Aorta (tissue), 5 donors: ENCODE measurements around the gene TMEM272. TPM values are rescaled to one million over a fixed set of nuclear protein-coding genes. Genes with fewer than 3 reads are reported as not detected.

Source experiments
- ATAC-seq: fragments of 200-7000 bp; cut with Tn5 transposase; one replicate; pipeline ENCODE4 v1.9.1; 2022; ENCODE audit warnings: moderate library complexity; ENCODE audit not compliant: low FRiP score
- DNase-seq, 2 donors: peaks; one replicate each; pipeline ENCODE4 v3.0.0-alpha.2; 2020
- H3K27ac ChIP-seq, 2 donors: one replicate each; pipeline ENCODE4 v1.5.1; 2013; ENCODE audit warnings: low read length in 2 of 2, mild to moderate bottlenecking in 2 of 2, moderate library complexity in 2 of 2, control low read depth in 1 of 2, inconsistent platforms in 1 of 2, low read depth in 1 of 2
- H3K27me3 ChIP-seq, 2 donors: one replicate each; pipeline ENCODE4 v1.6.1; 2013; ENCODE audit warnings: control low read depth in 1 of 2, low read length in 1 of 2, mild to moderate bottlenecking in 1 of 2, moderate library complexity in 1 of 2; ENCODE audit not compliant: insufficient read depth in 2 of 2, control insufficient read depth in 1 of 2
- H3K36me3 ChIP-seq, 2 donors: one replicate each; pipeline ENCODE4 v1.6.1; 2013; ENCODE audit warnings: control low read depth in 1 of 2, low read length in 1 of 2, mild to moderate bottlenecking in 1 of 2; ENCODE audit not compliant: insufficient read depth in 2 of 2, control insufficient read depth in 1 of 2
- H3K4me1 ChIP-seq, 2 donors: one replicate each; pipeline ENCODE4 v1.6.1; 2013; ENCODE audit warnings: low read length in 2 of 2, control low read depth in 1 of 2, mild to moderate bottlenecking in 1 of 2, moderate library complexity in 1 of 2; ENCODE audit not compliant: insufficient read depth in 2 of 2, control insufficient read depth in 1 of 2
- H3K4me3 ChIP-seq, 2 donors: one replicate each; pipeline ENCODE4 v1.5.1; 2013; ENCODE audit warnings: low read length in 2 of 2, control low read depth in 1 of 2, mild to moderate bottlenecking in 1 of 2
- H3K9me3 ChIP-seq: one replicate; pipeline ENCODE4 v1.6.1; 2013; ENCODE audit warnings: mild to moderate bottlenecking, low read length; ENCODE audit not compliant: control insufficient read depth
- WGBS, 2 donors: extraction: QIAGEN DNeasy Blood & Tissue Kit; methylation state at CpG; one replicate each; pipeline ENCODE4 v1.1.7; 2013; 5-methylcytosine and 5-hydroxymethylcytosine counted together
- intact Hi-C, 2 donors: fragments of 100-400 bp; cut with DNase I; formaldehyde crosslinking; loops; one replicate each; pipeline versions ENCODE4 v1.14.2 to v1.15.0; 2022
- long read RNA-seq, 2 donors: library from polyadenylated mRNA; unstranded; transcript quantifications; one replicate each; pipeline ENCODE4 v2.0.0, GENCODE V29; 2020 to 2021
- polyA plus RNA-seq, 2 donors: library from polyadenylated mRNA; stranded (reverse); fragments of 200-250 nt; gene quantifications; one replicate each; pipeline ENCODE4 v1.2.3, GENCODE V29; 2013
- total RNA-seq, 2 donors: library from RNA; stranded (reverse); fragmentation: NEBNext Ultra II Directional; extraction: Animal tissue kit (Norgen Biotek cat#: 25700); gene quantifications; one replicate each; pipeline ENCODE4 v1.2.1, GENCODE V29; 2021
- donor health status: healthy with polysubstance abuse.
- donor health status: Bipolar disorder and iron deficiency.
- donor health status: DM: no; HTN: no; CAD: no.
- donor health status: DM: no; HTN: no; CAD: no.
- donor health status: DM: yes; HTN: yes; CAD: no.

The TMEM272 gene
- total RNA-seq = under 1 TPM; 0.16 to 0.57 TPM
- polyA plus RNA-seq = under 1 TPM in 1 of 2 donors, not detected in 1; 0.03 TPM
- long read RNA-seq, donor 1 = 0 reads
- long read RNA-seq, donor 2 = 0 reads

DNA sequence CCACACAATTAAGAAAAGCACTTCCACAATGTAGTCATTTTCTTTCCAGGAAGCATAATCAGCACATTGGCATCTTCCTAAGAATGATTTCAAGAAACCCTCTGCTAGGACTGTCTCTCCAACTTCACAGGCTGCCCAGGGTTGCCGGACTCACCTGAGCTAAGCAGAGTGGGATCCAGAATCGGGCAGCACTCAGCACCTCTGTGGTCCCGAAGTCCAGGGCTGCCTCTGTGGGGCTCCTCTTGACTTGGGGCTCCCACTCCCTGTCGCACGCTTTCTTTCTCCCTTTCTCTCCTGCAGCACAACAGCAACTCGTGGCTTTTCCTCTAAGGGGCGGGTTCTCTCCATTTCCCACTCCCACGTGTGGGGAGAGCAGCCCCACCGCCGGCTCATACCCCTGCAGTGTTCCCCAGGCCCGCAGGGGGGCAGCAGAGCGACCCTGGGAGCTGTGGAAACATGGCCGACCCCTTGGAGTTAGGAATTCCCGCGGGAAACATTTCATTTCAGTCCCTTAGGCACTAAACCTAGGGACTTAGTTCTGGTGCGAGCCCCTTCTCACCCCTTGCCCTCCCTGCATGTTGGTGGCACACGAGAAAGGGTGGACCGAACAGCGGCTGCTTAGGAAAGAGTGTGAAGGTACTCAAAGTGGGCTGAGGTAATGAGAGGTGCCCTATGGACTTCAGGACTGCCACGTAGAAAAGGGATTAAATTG is at the start of gene TMEM272:
Gene TMEM272 (minus strand): TSS at position 316 of the 712 bp plus-strand sequence. CDS start 6,647 bp downstream, outside the sequence.
- no peak within 1 kb of the TSS for H3K27ac ChIP-seq
- no peak within 1 kb of the TSS for H3K4me3 ChIP-seq
- peak; percentile 64 to 83 for DNase-seq
- WGBS, 2 donors = 36 to 40% methylated on average over 20 of the region's 20 CpGs
- ATAC-seq = peak; percentile 70
- H3K4me1 ChIP-seq = peaks cover 0 to 2% of the 10 kb centered on the region in 2 donors
- intact Hi-C loops = loop anchor here in 1 of 2 donors (10.0 kb wide), 1 partner anchor 280 kb away; the partner anchor contains the start of gene NEK5
- no peaks in the 10 kb centered on the region for H3K27me3 ChIP-seq
- H3K9me3 ChIP-seq = no peaks in the 10 kb centered on the region
- H3K36me3 ChIP-seq = no peaks in the 10 kb centered on the region

- no peak overlapping the region for H3K27ac ChIP-seq
- H3K9me3 ChIP-seq = no peaks in the 10 kb centered on the region
- 92 to 95% methylated on average over 4 of the region's 4 CpGs for WGBS, 2 donors
- ATAC-seq (no peak), DNase-seq (no peak)
- H3K36me3 ChIP-seq = peaks cover 0 to 2% of the 10 kb centered on the region in 2 donors
- H3K27me3 ChIP-seq = no peaks in the 10 kb centered on the region
- intact Hi-C loops = no loop called here
- no peaks in the 10 kb centered on the region for H3K4me1 ChIP-seq
- H3K4me3 ChIP-seq = no peak overlapping the region
These were observed 49.3 kb upstream of the TMEM272 start for GRCh38 chr13:51894239-51894638.

GRCh38 chr13:51892657-51893056 is 47.7 kb upstream of the TMEM272 start:
- Histone ChIP-seq H3K4me3 (no peak overlapping the region), H3K4me1 (no peaks in the 10 kb centered on the region), H3K9me3 (no peaks in the 10 kb centered on the region), H3K36me3 (peaks cover 0 to 2% of the 10 kb centered on the region in 2 donors), H3K27ac (no peak overlapping the region), H3K27me3 (no peaks in the 10 kb centered on the region)
- 85 to 88% methylated on average over 3 of the region's 3 CpGs for WGBS, 2 donors
- ATAC-seq = no peak
- no peak for DNase-seq
- intact Hi-C loops = no loop called here

DNA sequence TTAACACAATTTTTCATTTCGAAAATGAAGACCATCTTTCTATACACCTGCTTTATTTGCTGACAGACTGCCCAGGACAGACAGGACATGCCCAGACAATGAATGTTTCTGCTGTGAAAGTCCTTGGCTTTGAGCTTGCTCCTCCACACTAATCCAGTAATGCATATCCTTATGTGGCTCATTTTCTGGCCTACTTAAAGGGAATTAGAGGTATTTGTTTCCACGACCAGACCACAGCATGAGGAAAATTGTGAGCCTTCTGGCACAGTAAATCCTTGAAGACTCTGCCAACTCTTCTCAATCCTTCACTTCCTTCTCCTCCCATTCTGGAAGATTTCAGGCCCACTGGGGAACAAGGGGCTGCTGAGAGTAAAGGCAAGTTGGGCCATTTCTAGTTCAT is 42.5 kb upstream of the TMEM272 start:
- no peaks in the 10 kb centered on the region for H3K4me1 ChIP-seq
- no peaks in the 10 kb centered on the region for H3K36me3 ChIP-seq
- intact Hi-C loops = no loop called here
- H3K9me3 ChIP-seq = no peaks in the 10 kb centered on the region
- 67 to 73% methylated on average over 2 of the region's 2 CpGs for WGBS, 2 donors
- H3K4me3 ChIP-seq = no peak overlapping the region
- DNase-seq (no peak), ATAC-seq (no peak)
- no peaks in the 10 kb centered on the region for H3K27me3 ChIP-seq
- H3K27ac ChIP-seq = no peak overlapping the region

GRCh38 chr13:51885651-51886050 is 40.7 kb upstream of the TMEM272 start:
- H3K27me3 ChIP-seq = no peaks in the 10 kb centered on the region
- no peaks in the 10 kb centered on the region for H3K36me3 ChIP-seq
- no peaks in the 10 kb centered on the region for H3K4me1 ChIP-seq
- intact Hi-C loops = no loop called here
- H3K9me3 ChIP-seq = no peaks in the 10 kb centered on the region
- no peak overlapping the region for H3K4me3 ChIP-seq
- no peak overlapping the region for H3K27ac ChIP-seq
- no peak for DNase-seq
- ATAC-seq = no peak
- WGBS, 2 donors = 86 to 91% methylated on average over 2 of the region's 2 CpGs

DNA sequence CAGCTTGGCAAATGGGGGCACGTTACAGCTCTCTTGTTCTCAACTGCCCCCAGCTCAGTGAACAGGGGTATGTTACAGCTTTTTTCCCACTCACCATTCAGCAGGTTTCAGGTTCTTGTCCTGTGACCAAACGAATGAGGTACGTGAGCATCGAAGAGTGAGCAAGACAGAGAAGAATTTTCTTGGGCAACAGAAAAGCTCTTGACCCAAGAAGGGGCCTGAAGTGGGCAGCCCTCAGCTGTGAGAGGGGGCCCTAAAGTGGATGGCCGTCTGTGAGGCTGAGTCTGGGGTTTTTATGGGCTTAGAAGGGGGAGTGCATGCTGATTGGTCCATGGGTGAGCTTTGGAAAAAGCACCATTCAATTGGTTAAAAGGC is 38.2 kb upstream of the TMEM272 start:
- Histone ChIP-seq H3K4me3 (no peak overlapping the region), H3K36me3 (no peaks in the 10 kb centered on the region), H3K4me1 (no peaks in the 10 kb centered on the region), H3K9me3 (no peaks in the 10 kb centered on the region), H3K27ac (no peak overlapping the region), H3K27me3 (no peaks in the 10 kb centered on the region)
- no peak for ATAC-seq
- WGBS, 2 donors = 71 to 74% methylated on average over 5 of the region's 5 CpGs
- intact Hi-C loops = no loop called here
- no peak for DNase-seq

GRCh38 chr13:51882570-51883225 is 37.7 kb upstream of the TMEM272 start:
- Histone ChIP-seq H3K27ac (no peak overlapping the region), H3K4me1 (no peaks in the 10 kb centered on the region), H3K4me3 (no peak overlapping the region), H3K9me3 (no peaks in the 10 kb centered on the region), H3K36me3 (no peaks in the 10 kb centered on the region), H3K27me3 (no peaks in the 10 kb centered on the region)
- intact Hi-C loops = no loop called here
- ATAC-seq = no peak
- 96 to 99% methylated on average over 6 of the region's 6 CpGs for WGBS, 2 donors
- DNase-seq = no peak

DNA sequence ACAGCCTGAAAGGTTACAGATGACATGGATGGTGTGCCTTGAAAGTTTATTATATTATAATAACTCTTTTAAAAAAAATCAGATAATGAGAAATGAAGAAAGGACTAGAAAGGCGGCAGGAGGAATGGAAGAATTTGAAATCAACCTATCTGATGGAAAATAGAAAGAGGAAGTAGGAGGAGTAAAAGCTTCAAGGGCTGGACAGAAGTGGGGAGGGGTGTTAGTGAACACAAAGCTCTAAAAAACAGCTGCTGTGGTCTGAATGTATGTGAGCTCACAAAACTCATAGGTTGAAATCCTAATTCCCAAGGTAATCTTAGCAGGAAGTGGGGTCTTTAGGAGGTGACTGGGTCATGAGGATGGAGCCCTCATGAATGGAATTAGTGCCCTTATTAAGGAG is 36.3 kb upstream of the TMEM272 start:
- no peaks in the 10 kb centered on the region for H3K4me1 ChIP-seq
- 92 to 97% methylated on average over 1 of the region's 1 CpG for WGBS, 2 donors
- H3K9me3 ChIP-seq = no peaks in the 10 kb centered on the region
- intact Hi-C loops = no loop called here
- no peaks in the 10 kb centered on the region for H3K27me3 ChIP-seq
- H3K36me3 ChIP-seq = no peaks in the 10 kb centered on the region
- DNase-seq (no peak), ATAC-seq (no peak)
- H3K27ac ChIP-seq = no peak overlapping the region
- no peak overlapping the region for H3K4me3 ChIP-seq

GRCh38 chr13:51879133-51879532 is 34.2 kb upstream of the TMEM272 start:
- H3K9me3 ChIP-seq = no peaks in the 10 kb centered on the region
- H3K27me3 ChIP-seq = no peaks in the 10 kb centered on the region
- DNase-seq (no peak), ATAC-seq (no peak)
- no peak overlapping the region for H3K4me3 ChIP-seq
- WGBS, 2 donors = 77 to 86% methylated on average over 4 of the region's 4 CpGs
- no peaks in the 10 kb centered on the region for H3K36me3 ChIP-seq
- no peak overlapping the region for H3K27ac ChIP-seq
- intact Hi-C loops = no loop called here
- no peaks in the 10 kb centered on the region for H3K4me1 ChIP-seq
